BJ (cell line): ENCODE results near the gene GOT1. TPM values are rescaled to one million over a fixed set of nuclear protein-coding genes. Genes with fewer than 3 reads are reported as not detected.

Experiments
- CTCF ChIA-PET: fragments of 350-600 bp; formaldehyde crosslinking; extraction: SDS; loops from one replicate; lab custom pipeline; 2021; ENCODE audit warnings: antibody characterized with exemption, inconsistent platforms; lab: Yijun Ruan, JAX
- POLR2A ChIA-PET: fragments of 300-600 bp; sonication (Branson Sonifier 250); formaldehyde crosslinking; extraction: SDS; loops from one replicate; lab custom pipeline; 2021; ENCODE audit warnings: antibody characterized with exemption; lab: Charles Lee
- DNase-seq: peaks from one replicate; pipeline ENCODE4 v3.0.0-alpha.2; 2011; ENCODE audit warnings: low read depth
- H3K27me3 ChIP-seq: 2 replicates; pipeline ENCODE4 v1.6.0; 2011; ENCODE audit warnings: low read length; ENCODE audit not compliant: control insufficient read depth, insufficient read depth
- H3K36me3 ChIP-seq: 2 replicates; pipeline ENCODE4 v1.5.1; 2011; ENCODE audit warnings: low read length; ENCODE audit not compliant: control insufficient read depth, insufficient read depth
- H3K4me3 ChIP-seq: 2 replicates; pipeline ENCODE4 v1.5.1; 2011; ENCODE audit warnings: low read depth, mild to moderate bottlenecking, control low read depth, low read length
- CTCF ChIP-seq: IDR thresholded peaks from 2 replicates; pipeline ENCODE4 v1.5.1; 2011; ENCODE audit warnings: low read depth, mild to moderate bottlenecking, control low read depth, inconsistent platforms, low read length, moderate library complexity; ENCODE audit not compliant: insufficient read depth
- polyA plus RNA-seq: library from polyadenylated mRNA; depleted of rRNA; stranded (reverse); fragments of >200 nt; gene quantifications from 2 replicates; pipeline ENCODE4 v1.2.3, GENCODE V29; 2011

Gene GOT1
- polyA plus RNA-seq, 1 experiment = 41.4 TPM

DNA sequence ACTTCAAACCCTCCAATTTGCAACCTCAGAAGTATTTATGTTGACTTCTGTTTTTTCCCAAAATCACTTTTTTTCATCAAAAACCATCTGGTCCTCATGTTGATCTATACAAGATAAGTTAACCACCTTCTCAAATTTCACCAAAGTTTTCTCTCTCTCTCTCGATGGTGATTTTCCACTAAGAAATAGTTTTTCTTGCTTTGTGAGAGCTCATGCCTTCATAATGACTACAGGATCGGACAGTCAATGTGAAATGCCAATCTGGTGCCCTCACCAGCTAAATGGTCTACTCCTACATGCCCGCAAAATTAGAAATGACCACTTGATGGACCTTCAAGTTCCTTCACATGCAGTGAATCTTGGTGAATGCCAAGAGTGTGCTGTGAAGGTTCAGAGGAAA is 60.9 kb downstream of the GOT1 start:
- no peak for TF ChIP-seq CTCF
- ChIA-PET POLR2A (interaction anchor here (0.6 kb wide), 1 partner anchor 176 kb away, joined by 3 read pairs; no protein-coding TSS in a partner anchor), CTCF (interaction anchor here (0.6 to 2.2 kb wide), 4 partner anchors 10 to 399 kb away, joined by 3 to 5 read pairs (median 4); no protein-coding TSS in a partner anchor)
- peak; percentile 58 for DNase-seq
- Histone ChIP-seq H3K27me3 (no peaks in the 10 kb centered on the region), H3K36me3 (no peaks in the 10 kb centered on the region), H3K4me3 (no peak overlapping the region)

- Histone ChIP-seq H3K27me3 (no peaks in the 10 kb centered on the region), H3K36me3 (no peaks in the 10 kb centered on the region), H3K4me3 (no peak overlapping the region)
- POLR2A ChIA-PET = interaction anchor here (0.6 kb wide), 1 partner anchor 175 kb away, joined by 3 read pairs; no protein-coding TSS in a partner anchor
- CTCF ChIA-PET = interaction anchor here (0.6 to 2.2 kb wide), 4 partner anchors 10 to 400 kb away, joined by 3 to 5 read pairs (median 4); no protein-coding TSS in a partner anchor
- DNase-seq = no peak
- no peak for TF ChIP-seq CTCF
Observed at GRCh38 chr10:99369126-99369525, 61.3 kb downstream of the GOT1 start.

- Histone ChIP-seq H3K27me3 (no peaks in the 10 kb centered on the region), H3K4me3 (no peak overlapping the region), H3K36me3 (no peaks in the 10 kb centered on the region)
- no peak for DNase-seq
- CTCF ChIA-PET = interaction anchor here (2.2 kb wide), 1 partner anchor 9 kb away, joined by 5 read pairs; no protein-coding TSS in a partner anchor
- POLR2A ChIA-PET = interaction anchor here (0.6 kb wide), 1 partner anchor 175 kb away, joined by 3 read pairs; no protein-coding TSS in a partner anchor
- no peak for TF ChIP-seq CTCF
Observed at GRCh38 chr10:99368646-99369045, 61.8 kb downstream of the GOT1 start.

- Histone ChIP-seq H3K4me3 (no peak overlapping the region), H3K36me3 (0 out of 2 replicates have a peak, but pooled peaks cover 1% of the 10 kb centered on the region), H3K27me3 (no peaks in the 10 kb centered on the region)
- POLR2A ChIA-PET = no interaction called here
- DNase-seq = no peak
- CTCF ChIA-PET = no interaction called here
- no peak for TF ChIP-seq CTCF
Observed at GRCh38 chr10:99366666-99367065, 63.8 kb downstream of the GOT1 start.

DNA sequence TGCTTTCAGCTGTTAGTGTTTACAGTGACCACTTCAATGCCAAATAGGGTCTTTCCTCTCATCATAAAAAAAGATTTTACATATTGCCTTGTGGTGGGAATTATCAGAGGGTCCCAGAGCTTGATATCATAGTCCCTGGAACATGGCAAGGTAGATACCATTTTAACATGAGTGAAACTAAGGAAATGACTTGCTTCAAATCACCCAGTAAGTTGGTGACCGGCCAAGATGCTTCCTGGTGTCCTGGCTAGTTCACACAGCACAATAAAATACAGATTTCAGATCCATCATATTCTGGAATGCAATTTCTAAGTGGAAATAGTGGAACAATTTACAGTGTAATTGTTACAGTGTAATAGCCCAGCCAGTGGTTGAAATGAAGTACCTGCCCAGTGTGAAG is 64.7 kb downstream of the GOT1 start:
- H3K36me3 ChIP-seq = 0 out of 2 replicates have a peak, but pooled peaks cover 1% of the 10 kb centered on the region
- no peak overlapping the region for H3K4me3 ChIP-seq
- ChIA-PET CTCF (interaction anchor here (0.6 kb wide), 1 partner anchor 57 kb away, joined by 3 read pairs; no protein-coding TSS in a partner anchor), POLR2A (no interaction called here)
- no peak for DNase-seq
- no peaks in the 10 kb centered on the region for H3K27me3 ChIP-seq
- TF ChIP-seq CTCF = no peak
